SK-N-SH (cell line): ENCODE measurements around the gene SYNE2. TPM values are rescaled to one million over a fixed set of nuclear protein-coding genes. Genes with fewer than 3 reads are reported as not detected.

Source experiments
- CTCF ChIA-PET: fragments of 300-600, 350-600 bp; formaldehyde crosslinking; extraction: SDS; loops from one replicate; lab custom pipeline; 2021; lab: Yijun Ruan, JAX
- POLR2A ChIA-PET: fragments of 350-600 bp; sonication (Branson Sonifier 250); formaldehyde crosslinking; extraction: SDS; loops from one replicate; lab custom pipeline; 2020; ENCODE audit warnings: antibody characterized with exemption, inconsistent platforms; lab: Yijun Ruan, JAX
- DNase-seq: peaks from one replicate; pipeline ENCODE4 v3.0.0; 2012
- H2AFZ ChIP-seq: fragments of 200-600 bp; sonication (generic); 2 replicates; pipeline ENCODE4 v1.8.1; 2016; ENCODE audit warnings: antibody characterized with exemption, mild to moderate bottlenecking, low read depth
- H3F3A ChIP-seq: fragments of 200-600 bp; sonication (generic); replicated peaks from 2 replicates; pipeline ENCODE3; 2016; ENCODE audit warnings: antibody characterized with exemption, mild to moderate bottlenecking; ENCODE audit not compliant: insufficient read depth
- H3K27ac ChIP-seq, 2 experiments: fragments of 200-500 bp in 1 of 2; fragments of 200-600 bp in 1 of 2; sonication (Bioruptor generic) in 1 of 2; sonication (generic), shearing (Covaris generic) in 1 of 2; 2 replicates each; pipeline versions ENCODE4 v1.5.1 to v1.6.1; 2014 to 2016; ENCODE audit warnings: low read depth in 2 of 2, inconsistent platforms in 1 of 2, low read length in 1 of 2, mild to moderate bottlenecking in 1 of 2, mixed read lengths in 1 of 2
- H3K27me3 ChIP-seq: fragments of 200-600 bp; sonication (generic), shearing (Covaris generic); 2 replicates; pipeline ENCODE4 v1.6.1; 2016; ENCODE audit warnings: mixed run types; ENCODE audit not compliant: insufficient read depth
- H3K36me3 ChIP-seq, 2 experiments: fragments of 200-500 bp in 1 of 2; fragments of 200-600 bp in 1 of 2; sonication (Bioruptor generic) in 1 of 2; sonication (generic) in 1 of 2; replicated peaks in 1 of 2; 2 replicates each; pipeline versions ENCODE3 to v1.5.1; 2014 to 2016; ENCODE audit warnings: low read length in 1 of 2, mild to moderate bottlenecking in 1 of 2; ENCODE audit not compliant: insufficient read depth in 2 of 2, control insufficient read depth in 1 of 2
- H3K4me1 ChIP-seq, 2 experiments: fragments of 200-500 bp in 1 of 2; fragments of 200-600 bp in 1 of 2; sonication (Bioruptor generic) in 1 of 2; sonication (generic), shearing (Covaris generic) in 1 of 2; 2 replicates each; pipeline versions ENCODE4 v1.5.1 to v1.6.1; 2014 to 2016; ENCODE audit warnings: low read depth in 1 of 2, low read length in 1 of 2, mixed run types in 1 of 2; ENCODE audit not compliant: insufficient read depth in 2 of 2, control insufficient read depth in 1 of 2
- H3K4me2 ChIP-seq: fragments of 200-600 bp; sonication (generic), shearing (Covaris generic); 2 replicates; pipeline ENCODE4 v1.6.1; 2017; ENCODE audit warnings: mixed run types
- H3K4me3 ChIP-seq, 2 experiments: fragments of 200-500 bp in 1 of 2; fragments of 200-600 bp in 1 of 2; sonication (Bioruptor generic) in 1 of 2; sonication (generic), shearing (Covaris generic) in 1 of 2; 2 replicates each; pipeline versions ENCODE4 v1.5.1 to v1.8.1; 2014 to 2016; ENCODE audit warnings: low read depth in 2 of 2, inconsistent platforms in 1 of 2, low read length in 1 of 2, mild to moderate bottlenecking in 1 of 2, mixed read lengths in 1 of 2, moderate library complexity in 1 of 2
- H3K79me2 ChIP-seq: fragments of 200-600 bp; sonication (generic); 2 replicates; pipeline ENCODE4 v1.8.1; 2017; ENCODE audit warnings: mild to moderate bottlenecking; ENCODE audit not compliant: insufficient read depth
- H3K9ac ChIP-seq: fragments of 200-600 bp; sonication (generic); 2 replicates; pipeline ENCODE4 v1.6.1; 2017; ENCODE audit warnings: mixed run types
- H3K9me2 ChIP-seq: fragments of 200-600 bp; sonication (generic); 2 replicates; pipeline ENCODE4 v1.6.1; 2017; ENCODE audit warnings: mixed run types
- H3K9me3 ChIP-seq: fragments of 200-600 bp; sonication (generic); 2 replicates; pipeline ENCODE4 v1.6.1; 2017; ENCODE audit warnings: mixed run types, mild to moderate bottlenecking, moderate library complexity
- H4K20me1 ChIP-seq: fragments of 200-600 bp; sonication (generic); 2 replicates; pipeline ENCODE4 v1.6.1; 2017; ENCODE audit warnings: mild to moderate bottlenecking, mixed run types; ENCODE audit not compliant: insufficient read depth
- CHD2 ChIP-seq: fragments of 150-350 bp; IDR thresholded peaks from 2 replicates; pipeline ENCODE4 v1.6.1; 2018; ENCODE audit warnings: low read length; ENCODE audit not compliant: partially characterized antibody
- CTCF ChIP-seq: fragments of 200-600 bp; sonication (generic); IDR thresholded peaks from 2 replicates; pipeline ENCODE4 v1.6.1; 2017; ENCODE audit warnings: antibody characterized with exemption, mild to moderate bottlenecking, moderate library complexity
- ELF1 ChIP-seq: IDR thresholded peaks from 2 replicates; pipeline ENCODE4 v1.4.0; 2012
- FOXM1 ChIP-seq: IDR thresholded peaks from 2 replicates; pipeline ENCODE4 v1.4.0; 2012; ENCODE audit warnings: low read depth, mild to moderate bottlenecking
- GABPA ChIP-seq: IDR thresholded peaks from 2 replicates; pipeline ENCODE4 v1.4.0; 2012; ENCODE audit warnings: low read depth, mild to moderate bottlenecking
- JUND ChIP-seq: IDR thresholded peaks from 2 replicates; pipeline ENCODE4 v1.4.0; 2012
- MXI1 ChIP-seq: IDR thresholded peaks from 2 replicates; pipeline ENCODE4 v1.6.1; 2012; ENCODE audit warnings: mild to moderate bottlenecking, low read depth, low read length, improper control_type of control experiment
- NFIC ChIP-seq: IDR thresholded peaks from 2 replicates; pipeline ENCODE4 v1.4.0; 2012; ENCODE audit warnings: borderline replicate concordance
- PBX3 ChIP-seq: IDR thresholded peaks from 2 replicates; pipeline ENCODE4; 2012
- POLR2AphosphoS5 ChIP-seq: IDR thresholded peaks from 2 replicates; pipeline ENCODE4 v1.6.1; 2012; ENCODE audit warnings: low read depth, low read length
- RCOR1 ChIP-seq: fragments of 150-350 bp; IDR thresholded peaks from 2 replicates; pipeline ENCODE4 v1.6.1; 2017; ENCODE audit warnings: antibody characterized with exemption, low read length
- REST ChIP-seq: IDR thresholded peaks from 2 replicates; pipeline ENCODE4 v1.6.1; 2012; ENCODE audit warnings: mild to moderate bottlenecking, low read depth, low read length, moderate library complexity
- RXRA ChIP-seq: IDR thresholded peaks from 2 replicates; pipeline ENCODE4 v1.4.0; 2012; ENCODE audit warnings: low read depth, mild to moderate bottlenecking, borderline replicate concordance
- SMC3 ChIP-seq: IDR thresholded peaks from 2 replicates; pipeline ENCODE4 v1.6.1; 2012; ENCODE audit warnings: low read depth, low read length, improper control_type of control experiment
- TCF12 ChIP-seq: IDR thresholded peaks from 2 replicates; pipeline ENCODE4 v1.4.0; 2012
- USF1 ChIP-seq: IDR thresholded peaks from 2 replicates; pipeline ENCODE4 v1.4.0; 2012; ENCODE audit warnings: low read depth, borderline replicate concordance
- ZBTB33 ChIP-seq: IDR thresholded peaks from 2 replicates; pipeline ENCODE4 v1.4.0; 2012; ENCODE audit warnings: low read depth, borderline replicate concordance
- WGBS: methylation state at CpG from one replicate; pipeline ENCODE4 v1.1.6; 2017; ENCODE audit warnings: low lambda C conversion rate; 5-methylcytosine and 5-hydroxymethylcytosine counted together
- polyA plus RNA-seq, 3 experiments: library from polyadenylated mRNA; depleted of rRNA; stranded (reverse); fragments of >200 nt; gene quantifications; 2 replicates each; pipeline ENCODE4 v1.2.3, GENCODE V29; 2012

SYNE2 gene
- polyA plus RNA-seq, 1 of the 3 experiments (the other 2 are of a cell fraction): 7.1 TPM

GRCh38 chr14:63926641-63927040 lies 73.8 kb downstream of the SYNE2 start:
- 0 out of 2 replicates have a peak, but pooled peaks cover 4% of the 10 kb centered on the region for H3K9me3 ChIP-seq
- no peaks in the 10 kb centered on the region for H4K20me1 ChIP-seq
- no peaks in the 10 kb centered on the region for H3K27me3 ChIP-seq
- H3K36me3 ChIP-seq: no peaks in the 10 kb centered on the region
- H2AFZ ChIP-seq: no peak overlapping the region
- WGBS: 88% methylated on average over 2 of the region's 2 CpGs
- no peaks in the 10 kb centered on the region for H3K9me2 ChIP-seq
- no peak overlapping the region for H3K4me2 ChIP-seq
- H3K27ac ChIP-seq: no peak overlapping the region
- CTCF ChIA-PET: interaction anchor here (0.8 to 1.4 kb wide), 2 partner anchors 9 to 67 kb away, joined by 3 read pairs; no protein-coding TSS in a partner anchor
- no peak overlapping the region for H3K4me3 ChIP-seq
- no peak overlapping the region for H3K9ac ChIP-seq
- POLR2A ChIA-PET: no interaction called here
- no peaks in the 10 kb centered on the region for H3K79me2 ChIP-seq
- H3K4me1 ChIP-seq: peaks cover 8 to 10% of the 10 kb centered on the region in 2 experiments; a peak in 3 of 4 replicates
- TF ChIP-seq RXRA (no peak), CTCF (no peak), SMC3 (no peak), GABPA (no peak), REST (no peak), USF1 (no peak), CHD2 (no peak), NFIC (no peak), MXI1 (no peak), FOXM1 (no peak), TCF12 (no peak), JUND (no peak), POLR2AphosphoS5 (no peak), ZBTB33 (no peak), RCOR1 (no peak), ELF1 (no peak), PBX3 (no peak)
- no peak for DNase-seq
- no peaks in the 10 kb centered on the region for H3F3A ChIP-seq
